NK-92 (cell line): ENCODE results near the gene FRG2C.
"Not testable (repeated sequence)": the region's sequence is repeated elsewhere in the genome, so short reads cannot be mapped to it uniquely, and the experiment has no call there.

Experiments used
- DNase-seq: peaks from one replicate; lab custom pipeline; 2025; ENCODE audit not compliant: unreplicated experiment; lab: John Stamatoyannopoulos, UW

Gene FRG2C

DNA sequence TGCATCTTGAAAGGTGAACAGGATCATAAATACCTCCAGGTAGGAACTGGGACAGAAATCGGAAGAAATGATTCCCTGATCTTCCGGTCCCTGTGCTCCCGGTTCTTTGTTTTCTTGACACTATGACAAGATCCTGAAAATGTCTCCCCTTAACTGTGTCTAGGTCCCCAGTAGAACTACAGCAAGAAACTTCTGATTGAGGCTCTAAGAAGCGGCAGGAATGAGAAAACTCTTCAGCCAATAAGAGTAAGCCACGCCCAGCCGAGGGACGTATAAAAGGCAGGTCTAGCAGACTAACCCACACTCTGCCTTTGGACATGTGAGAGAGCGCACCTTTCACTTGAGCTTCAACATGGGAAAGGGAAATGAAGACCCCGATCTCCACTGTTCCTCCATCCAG lies at the start of gene FRG2C:
Gene FRG2C, plus strand, starts transcription at position 301 of the 400 bp plus-strand sequence. Its CDS starts 52 bp downstream, at position 353.
- DNase-seq: not testable (repeated sequence)

DNA sequence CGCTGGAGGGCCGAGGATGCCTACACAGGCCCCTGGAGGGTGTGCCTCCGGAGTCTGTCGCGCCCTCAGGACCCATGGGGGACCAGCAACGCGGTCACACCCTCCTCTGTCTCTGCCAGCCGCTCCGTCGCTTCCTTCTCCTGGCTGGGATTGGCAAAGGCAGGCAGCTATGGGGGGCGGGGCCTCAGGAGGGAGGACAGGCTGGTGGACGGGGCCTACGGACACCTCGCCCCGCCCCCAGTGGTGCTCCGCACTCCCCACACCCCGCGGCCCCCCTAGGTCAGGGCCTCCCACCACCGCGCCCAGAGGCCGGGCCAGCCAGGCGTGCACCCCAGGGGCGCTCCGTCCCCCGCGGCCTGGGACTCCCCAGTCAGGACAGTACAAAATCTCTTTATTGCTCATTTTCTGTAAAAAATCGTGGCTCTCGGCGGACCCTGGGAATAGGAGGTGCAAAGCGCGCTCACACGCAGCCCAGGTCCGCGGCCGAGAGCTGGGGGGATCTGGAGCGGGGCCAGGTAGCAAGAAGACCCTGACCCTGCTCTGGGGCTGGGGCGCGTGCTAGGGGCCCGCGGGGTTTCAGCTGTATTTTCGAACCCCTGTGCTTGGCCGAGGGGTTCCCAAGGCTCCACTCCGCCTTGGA lies 45.3 kb upstream of the FRG2C start:
- not testable (repeated sequence) for DNase-seq

DNA sequence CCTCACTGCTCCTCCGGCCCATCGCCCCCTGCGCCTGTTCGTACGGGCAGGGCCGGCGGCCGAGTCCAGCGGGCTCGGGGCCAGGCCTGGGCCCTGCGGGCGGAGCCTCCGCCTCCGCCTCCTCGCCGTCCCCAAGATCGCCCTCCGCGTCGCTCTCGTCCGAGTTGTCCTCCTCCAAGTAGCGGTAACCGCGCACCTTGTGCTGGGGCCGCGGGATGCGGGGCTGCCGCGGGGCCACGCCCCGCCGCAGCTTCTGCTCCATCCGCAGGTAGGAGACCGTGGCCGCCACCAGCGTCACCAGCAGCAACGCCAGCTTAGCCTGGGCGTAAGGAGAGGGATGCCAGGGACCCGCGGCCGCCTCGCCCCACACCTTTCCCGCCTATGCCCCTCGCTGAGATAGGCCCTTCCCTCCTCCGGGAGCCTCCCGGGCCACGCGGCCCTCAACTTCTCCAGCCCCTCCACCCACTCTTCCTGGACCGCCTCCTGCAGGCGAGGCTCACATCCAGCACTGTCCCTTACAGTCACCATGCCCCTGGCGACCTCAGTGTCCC lies 44.6 kb upstream of the FRG2C start:
- DNase-seq: not testable (repeated sequence)

DNA sequence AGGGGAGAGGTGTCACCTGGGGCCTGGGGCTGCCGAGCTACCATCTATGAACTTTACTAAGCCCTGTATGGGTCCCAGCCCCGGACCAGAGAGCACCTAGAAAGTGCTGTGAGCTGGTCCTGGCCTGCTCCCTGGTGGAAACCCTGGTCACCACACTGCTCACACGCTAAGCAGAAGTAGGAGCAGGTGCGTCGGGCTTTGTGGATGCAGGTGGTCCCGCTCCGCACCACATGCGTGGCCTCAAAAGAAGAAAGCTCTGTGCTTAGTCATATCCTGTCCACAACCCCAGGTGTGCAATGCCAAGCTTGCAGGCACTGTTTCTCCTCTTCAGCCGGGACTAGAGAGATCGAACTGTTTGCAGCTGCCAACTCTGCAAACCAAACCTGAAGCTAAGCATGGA lies 42.4 kb upstream of the FRG2C start:
- DNase-seq: not testable (repeated sequence)

DNA sequence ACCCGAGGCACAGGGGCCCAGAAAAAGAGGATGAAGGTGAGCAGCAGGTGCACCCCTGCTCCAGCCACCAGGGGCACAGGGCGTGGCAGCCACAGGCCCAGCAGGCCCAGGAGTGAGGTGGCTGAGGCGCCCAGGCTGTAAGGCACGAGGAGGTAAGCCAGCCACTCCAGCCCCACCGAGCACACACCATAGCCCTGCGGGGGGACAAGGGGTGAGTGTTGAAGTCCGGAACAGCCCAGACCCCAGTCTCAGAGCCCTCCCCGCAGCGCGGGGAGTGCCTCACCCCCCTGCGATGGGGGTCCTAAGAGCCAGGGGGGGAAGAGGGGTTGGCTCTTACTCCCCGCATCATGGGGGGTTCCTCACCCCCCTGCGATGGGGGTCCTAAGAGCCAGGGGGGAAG lies 40.5 kb upstream of the FRG2C start:
- not testable (repeated sequence) for DNase-seq

DNA sequence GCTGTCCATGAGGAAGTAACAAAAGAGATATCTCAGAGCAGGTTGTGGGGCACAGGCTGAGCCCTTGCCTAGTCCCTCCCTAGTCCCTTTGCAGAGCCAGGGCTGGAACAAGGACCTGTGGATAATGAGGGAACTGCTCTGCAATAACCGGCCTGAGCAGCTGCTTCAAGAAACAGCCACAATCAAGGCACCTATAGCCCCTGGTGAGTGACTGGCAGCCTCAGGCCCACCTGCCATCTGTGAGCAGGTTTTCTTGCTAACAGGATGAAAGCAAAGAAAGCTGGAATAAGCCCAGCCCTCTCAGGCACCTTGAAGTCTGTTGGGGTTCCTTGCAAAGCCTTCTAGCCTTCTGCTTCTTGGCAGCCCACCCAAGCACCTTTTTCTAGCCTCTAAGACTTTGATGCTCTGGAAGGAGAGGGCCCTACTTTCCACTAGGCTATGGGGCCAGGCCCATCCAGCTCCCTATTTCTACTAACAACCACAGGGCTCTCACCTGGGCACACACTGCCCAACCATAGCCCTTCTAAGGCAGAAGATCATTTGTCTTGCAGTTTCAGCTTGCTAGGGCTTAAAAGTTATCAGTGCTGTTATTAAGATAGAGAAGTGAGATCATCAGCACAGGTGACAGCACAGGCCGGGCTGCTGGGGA lies 33.1 kb upstream of the FRG2C start:
- not testable (repeated sequence) for DNase-seq

DNA sequence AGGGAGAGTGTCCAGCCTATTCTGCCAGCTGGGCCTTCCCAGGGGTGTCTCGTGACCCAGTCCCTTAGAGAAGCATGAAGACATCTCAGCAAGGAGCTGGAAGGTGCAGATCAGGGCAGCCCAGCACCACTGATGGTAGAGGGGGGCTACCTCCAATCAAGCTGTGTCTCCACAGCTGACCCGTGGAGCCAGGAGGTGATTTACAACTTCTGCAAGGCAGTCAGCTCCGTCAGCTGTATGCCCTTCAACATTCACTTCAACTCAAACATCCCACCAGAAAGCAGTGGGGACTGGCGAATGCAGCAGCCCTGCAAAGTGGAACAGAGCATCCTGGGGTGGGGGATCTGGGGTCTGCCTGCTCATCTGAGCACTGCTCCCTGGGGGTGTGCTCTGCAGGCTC lies 32.6 kb upstream of the FRG2C start:
- DNase-seq: no peak

DNA sequence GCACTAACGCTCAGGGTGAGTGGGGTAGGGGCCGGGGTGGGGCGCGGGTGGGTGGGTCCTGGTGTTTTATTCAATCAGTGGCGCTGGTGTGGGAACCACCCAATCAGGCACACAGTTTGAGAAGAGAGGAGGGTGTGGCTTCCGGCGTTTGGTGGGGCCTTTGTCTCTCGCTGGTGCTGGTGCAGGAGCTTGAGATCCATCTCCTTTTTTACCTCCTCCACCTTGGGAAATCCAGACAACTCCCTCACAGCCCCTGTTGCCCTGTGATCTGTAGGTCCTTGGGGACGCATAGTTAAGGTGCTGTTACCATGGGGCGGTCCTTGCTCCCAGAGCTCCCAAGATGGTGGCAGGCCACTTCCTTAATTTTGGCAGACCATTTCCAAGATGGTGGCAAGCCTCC lies 25.2 kb upstream of the FRG2C start:
- not testable (repeated sequence) for DNase-seq

DNA sequence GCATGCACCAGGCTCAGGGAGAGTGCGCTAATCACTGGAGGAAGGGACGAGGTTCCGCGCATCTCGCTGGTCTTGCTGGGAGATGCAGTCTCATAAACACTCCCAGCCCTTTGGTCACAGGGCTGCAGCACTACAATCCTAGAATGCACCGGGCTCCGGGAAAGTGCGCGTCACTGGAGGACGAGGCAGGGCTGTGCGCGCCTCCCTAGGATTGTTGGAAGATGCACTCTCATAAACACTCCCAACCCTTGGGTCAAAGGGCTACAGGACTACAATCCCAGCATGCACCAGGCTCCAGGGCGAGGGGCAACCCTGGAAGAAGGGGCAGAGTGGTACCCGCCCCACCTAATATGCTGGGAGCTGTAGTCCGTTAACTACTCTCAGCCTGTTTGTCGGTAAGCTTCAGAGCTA lies 23.0 kb upstream of the FRG2C start:
- DNase-seq: not testable (repeated sequence)

DNA sequence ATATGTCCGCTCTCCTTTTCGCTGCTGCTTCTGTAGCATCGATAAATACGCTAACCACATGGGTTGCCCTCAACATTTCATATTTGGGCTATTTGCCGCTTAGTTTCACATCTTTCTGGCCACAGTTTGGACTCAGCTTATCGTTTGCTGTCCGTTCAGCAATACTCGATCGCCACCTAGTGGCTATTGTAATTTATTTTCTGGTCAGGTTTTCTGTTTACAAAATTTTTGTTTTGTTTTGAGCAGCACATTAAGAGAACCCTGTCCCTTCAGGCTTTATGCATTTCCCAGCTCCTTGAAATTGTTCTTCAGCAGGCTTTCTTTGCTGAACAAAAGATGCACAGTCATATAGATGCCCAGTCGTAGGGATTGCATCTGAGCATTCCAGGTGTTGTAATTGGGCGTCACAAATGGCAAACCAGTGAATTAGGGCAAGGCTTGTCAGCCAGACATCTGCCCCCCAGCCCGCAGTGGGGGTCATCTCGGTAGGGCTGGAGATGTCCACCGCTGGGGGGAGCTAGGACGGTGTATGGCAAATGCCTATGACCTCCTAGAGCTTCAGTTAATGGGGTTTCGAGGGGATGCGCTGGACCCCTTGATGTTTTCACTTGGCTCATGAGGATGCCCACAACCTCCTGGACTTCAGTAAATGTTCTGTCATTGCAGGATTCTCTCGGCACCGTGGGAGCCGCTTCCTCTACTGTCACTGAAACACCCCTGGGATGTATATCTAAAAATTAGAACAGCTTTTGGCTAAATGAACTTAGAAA lies 20.9 kb upstream of the FRG2C start:
- DNase-seq: not testable (repeated sequence)

DNA sequence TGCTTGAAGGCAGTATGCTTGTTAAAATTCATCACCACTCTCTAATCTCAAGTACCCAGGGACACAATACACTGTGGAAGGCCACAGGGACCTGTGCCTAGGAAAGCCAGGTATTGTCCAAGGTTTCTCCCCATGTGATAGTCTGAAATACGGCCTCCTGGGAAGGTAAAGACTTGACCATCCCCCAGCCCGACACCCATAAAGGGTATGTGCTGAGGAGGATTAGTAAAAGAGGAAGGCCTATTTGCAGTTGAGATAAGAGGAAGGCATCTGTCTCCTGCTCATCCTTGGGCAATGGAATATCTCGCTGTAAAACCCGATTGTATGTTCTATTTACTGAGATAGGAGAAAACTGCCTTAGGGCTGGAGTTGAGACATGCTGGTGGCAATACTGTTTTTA lies 18.6 kb upstream of the FRG2C start:
- not testable (repeated sequence) for DNase-seq

DNA sequence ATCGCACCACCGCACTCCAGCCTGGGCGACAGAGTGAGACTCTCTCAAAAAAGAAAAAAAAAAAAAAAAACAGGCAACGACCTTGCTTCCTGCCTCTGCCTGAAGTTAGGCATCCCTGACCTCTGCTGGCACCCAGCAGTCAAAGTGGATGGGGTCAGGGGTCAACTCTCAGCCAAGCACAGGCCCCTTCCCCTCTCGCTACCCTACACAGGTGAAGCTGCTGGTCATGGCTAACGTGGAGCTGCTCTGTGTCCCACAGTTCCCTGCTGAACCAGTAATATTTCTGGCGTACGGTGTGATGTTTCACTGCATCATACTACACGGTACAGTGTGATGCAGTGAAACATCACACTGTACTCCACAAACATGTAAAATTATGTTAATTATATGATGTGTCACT lies 13.9 kb upstream of the FRG2C start:
- DNase-seq: no peak

DNA sequence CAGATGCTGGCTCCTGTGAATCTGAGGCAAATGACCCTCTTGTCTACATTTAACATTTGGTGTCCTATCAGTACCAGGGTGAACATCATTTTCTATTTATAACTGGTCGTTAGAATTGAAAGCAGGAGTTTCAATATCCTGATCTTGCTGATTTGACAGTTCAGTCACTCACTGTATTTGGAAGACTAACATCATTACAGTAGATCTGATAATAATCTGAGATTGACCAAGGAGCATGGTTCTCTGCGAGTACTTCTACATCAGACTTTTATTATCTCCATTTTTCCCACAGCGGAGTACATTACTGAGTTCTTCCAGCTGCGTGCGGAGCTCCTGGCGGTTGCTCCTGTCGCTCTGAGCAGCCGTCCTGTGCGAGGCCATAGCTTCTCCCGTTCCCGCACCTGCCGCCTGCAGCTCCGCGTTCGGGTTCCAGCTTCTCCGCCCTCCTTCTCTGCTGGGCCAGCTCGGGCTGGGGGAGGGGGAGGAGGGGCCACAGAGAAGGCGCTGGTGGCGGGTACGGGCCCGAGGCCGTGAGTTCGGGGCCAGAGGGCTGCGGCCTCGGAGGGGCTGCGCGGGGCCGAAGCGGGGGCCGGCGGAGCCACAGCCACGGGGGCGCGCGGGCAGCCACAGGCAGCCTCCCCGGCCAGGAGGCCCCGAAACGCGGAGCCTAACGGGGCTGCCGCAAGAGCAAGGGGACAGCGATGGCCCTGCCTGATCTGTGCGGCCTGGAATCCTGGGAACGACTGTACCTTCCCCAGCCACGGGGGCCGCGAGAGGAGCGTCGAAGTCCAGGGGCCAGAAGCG lies 8.8 kb upstream of the FRG2C start:
- DNase-seq: not testable (repeated sequence)

DNA sequence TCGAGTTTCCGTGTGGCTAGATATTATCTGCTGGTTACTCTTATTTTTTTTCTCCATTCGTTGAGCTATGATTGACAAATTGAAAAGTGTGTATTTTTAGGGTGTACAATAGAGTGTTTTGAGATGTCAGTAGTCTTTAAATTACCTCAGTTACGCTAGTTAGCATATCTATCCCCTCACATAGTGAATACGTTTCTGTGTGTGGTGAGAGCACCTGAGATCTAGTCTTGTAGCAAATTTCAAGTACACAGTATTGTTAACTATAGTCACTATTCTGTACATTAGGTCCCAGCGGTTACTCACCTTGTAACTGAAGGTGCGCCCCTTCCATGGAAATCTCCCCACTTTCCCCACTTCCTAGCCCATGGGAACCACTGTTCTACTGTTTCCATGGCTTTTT lies 8.2 kb upstream of the FRG2C start:
- not testable (repeated sequence) for DNase-seq

DNA sequence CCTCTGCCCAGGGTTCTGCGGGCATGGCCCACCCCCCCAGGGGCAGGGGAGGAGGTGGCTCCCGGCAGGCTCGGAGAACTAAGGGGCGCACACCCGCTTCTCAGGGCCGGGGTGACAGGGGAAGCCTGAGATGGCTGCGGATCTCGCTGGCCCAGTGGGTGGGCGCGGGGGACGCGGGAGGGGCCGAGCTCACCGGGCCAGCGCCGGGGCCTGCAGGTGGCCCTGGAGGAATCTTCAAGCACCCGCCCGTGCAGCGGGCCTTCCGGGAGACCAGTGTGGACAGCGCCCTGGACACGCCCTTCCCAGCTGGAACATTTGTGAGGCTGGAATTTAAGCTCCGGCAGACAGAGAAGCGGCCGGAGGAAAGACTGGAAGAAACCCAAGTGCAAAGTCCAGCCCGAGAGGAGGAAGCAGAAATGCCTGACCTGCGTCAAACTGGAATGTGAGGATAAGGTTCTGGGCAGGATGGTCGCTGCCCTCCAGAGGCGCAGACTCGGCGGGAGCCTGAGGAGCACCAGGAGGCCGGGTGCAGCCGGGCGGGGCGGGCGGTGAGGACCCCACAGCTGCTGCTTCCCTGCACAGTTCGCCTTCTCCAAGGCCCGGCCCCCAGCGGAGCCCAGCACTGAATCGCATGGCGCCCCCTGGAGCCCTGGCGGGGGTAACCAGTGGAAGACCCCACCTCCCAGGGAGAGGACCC lies 5.6 kb upstream of the FRG2C start:
- DNase-seq: not testable (repeated sequence)

DNA sequence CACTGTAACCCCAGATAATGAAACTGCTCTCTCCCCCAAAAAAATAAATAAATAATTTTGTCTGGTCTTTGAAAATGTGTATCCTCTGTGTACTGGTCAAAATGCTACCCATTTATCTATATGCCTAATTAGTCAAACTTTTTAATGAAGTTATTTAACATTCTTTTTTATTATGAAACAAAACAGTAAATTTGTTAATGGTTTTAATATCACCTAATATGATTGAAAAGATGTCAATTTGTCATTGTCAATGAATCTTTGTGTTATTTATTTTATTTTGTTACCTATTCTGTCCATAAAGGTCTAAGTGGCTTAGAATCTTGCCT lies 5.1 kb upstream of the FRG2C start:
- not testable (repeated sequence) for DNase-seq

DNA sequence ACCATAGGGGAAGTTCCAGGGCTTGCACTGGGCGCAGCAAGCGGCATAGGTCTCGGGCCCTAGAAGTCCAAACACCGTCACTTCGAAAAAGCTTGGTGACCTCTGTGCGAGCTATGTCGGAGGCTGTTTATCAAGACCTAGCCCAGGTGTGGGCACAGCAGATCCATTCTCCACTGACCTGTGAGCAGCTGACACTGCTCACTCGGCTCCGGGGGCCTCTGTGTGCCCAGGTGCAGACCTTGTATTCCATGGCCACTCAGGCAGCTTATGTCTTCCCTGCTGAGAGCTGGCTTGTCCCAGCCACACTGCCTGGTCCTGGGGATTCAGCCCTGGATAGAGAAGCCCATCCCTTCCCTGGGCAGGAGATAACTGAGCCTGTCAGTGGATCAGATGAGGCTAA lies 1.5 kb downstream of the FRG2C start:
- DNase-seq: not testable (repeated sequence)

DNA sequence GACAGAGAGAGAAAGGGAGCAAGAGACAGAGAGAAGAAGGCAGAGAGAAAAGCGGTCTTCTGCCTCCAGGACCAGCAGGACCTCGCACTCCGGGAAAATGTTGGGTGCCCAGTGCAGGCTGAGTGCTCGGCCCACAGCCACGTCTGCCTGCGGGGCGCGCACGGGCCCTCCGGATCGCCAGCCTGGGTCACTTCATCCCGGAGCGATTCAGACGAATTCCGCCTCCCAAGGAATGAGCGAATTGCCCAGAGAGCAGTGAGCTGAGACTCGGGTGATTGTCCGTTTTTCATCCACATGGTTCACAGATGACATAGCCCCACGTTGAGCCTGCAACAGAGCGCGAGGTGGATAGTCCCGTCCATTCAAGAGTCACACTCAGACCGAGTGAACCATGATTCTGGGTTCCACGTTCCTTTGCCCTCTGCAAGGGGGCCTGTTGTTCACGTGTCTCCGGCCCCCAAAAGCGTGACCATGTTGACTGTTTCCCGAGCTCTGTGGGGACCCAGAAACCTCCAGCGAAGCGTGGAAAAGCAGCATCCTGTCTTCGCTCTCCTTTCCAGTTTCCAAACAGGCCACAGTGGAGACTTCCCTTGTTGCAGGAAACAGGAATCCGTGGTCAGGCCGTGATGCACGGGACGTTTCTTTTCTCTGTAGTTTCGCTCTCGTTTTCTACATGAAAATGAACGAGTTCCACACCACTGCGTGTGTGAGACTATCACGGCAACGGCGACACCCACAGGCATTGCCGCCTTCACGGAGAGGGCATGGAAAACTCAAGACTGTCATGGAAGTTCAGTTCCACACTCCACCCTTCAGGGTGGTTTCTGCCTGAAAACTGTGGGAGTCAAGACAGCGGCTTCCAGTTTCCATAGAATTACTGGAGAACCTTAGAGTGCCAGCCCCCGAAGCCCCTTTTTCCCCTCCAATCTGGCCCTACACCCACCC lies 3.9 kb downstream of the FRG2C start:
- not testable (repeated sequence) for DNase-seq

DNA sequence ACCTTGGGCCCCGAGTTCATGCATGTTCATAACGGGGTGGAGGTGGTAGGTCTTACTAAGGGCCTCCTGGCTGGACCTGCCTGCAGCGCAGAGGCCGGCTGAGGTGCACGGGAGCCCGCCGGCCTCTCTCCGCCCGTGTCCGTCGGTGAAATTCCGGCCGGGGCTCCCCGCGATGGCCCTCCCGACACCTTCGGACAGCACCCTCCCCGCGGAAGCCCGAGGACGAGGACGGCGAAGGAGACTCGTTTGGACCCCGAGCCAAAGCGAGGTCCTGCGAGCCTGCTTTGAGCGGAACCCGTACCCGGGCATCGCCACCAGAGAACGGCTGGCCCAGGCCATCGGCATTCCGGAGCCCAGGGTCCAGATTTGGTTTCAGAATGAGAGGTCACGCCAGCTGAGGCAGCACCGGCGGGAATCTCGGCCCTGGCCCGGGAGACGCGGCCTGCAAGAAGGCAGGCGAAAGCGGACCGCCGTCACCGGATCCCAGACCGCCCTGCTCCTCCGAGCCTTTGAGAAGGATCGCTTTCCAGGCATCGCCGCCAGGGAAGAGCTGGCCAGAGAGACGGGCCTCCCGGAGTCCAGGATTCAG lies 4.7 kb downstream of the FRG2C start:
- not testable (repeated sequence) for DNase-seq
